HG03378 (cell line): Measurements from ENCODE around the gene DENND1A.
"Not testable (repeated sequence)": the region's sequence is repeated elsewhere in the genome, so short reads cannot be mapped to it uniquely, and the experiment has no call there.

Experiments used
- ATAC-seq: cut with Tn5 transposase; IDR thresholded peaks from one replicate; pipeline ENCODE4 v1.9.1; 2021; ENCODE audit warnings: mild to moderate bottlenecking, moderate library complexity; ENCODE audit not compliant: unreplicated experiment

Gene DENND1A

DNA sequence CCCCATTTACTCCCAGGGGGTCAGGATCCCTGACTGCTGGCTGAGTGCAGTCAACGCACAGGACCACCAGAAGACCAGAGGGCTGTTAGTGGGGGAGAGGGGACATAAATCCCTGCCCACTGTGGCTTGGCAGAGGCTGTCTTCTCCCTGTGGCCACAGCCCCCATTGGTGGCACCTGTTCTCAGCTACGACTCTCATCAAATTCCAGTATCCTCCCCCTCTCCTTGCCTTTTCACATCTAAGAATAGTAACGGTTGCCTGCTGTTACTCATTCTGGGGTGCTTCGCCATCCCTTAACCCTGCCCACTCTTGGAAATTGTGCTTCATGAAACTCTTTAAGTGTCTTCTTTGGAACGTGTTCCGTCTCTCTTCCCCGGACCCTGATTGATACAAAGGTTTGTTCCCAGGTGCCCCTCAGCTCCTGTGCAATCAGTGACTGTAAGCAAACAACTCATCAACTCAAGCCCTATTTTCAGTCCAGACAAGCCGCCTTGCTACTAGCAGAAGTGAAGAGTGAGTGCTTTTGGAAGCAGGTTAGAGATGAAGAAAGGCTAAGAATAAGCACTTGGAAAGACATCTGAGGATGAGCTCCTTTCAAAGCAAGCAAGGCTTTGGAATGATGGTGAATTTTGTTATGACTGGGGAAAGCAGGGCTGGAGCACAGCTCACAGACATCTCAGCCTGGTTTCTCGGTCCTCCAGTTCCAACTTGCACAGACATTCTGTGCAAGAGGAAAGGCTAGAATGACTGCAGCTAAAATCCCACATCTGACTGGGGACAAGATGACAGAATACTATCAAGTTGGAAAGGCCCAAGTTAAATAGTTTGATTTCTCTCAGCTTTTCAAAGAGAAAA is 22.9 kb upstream of the DENND1A start:
- no peak for ATAC-seq

DNA sequence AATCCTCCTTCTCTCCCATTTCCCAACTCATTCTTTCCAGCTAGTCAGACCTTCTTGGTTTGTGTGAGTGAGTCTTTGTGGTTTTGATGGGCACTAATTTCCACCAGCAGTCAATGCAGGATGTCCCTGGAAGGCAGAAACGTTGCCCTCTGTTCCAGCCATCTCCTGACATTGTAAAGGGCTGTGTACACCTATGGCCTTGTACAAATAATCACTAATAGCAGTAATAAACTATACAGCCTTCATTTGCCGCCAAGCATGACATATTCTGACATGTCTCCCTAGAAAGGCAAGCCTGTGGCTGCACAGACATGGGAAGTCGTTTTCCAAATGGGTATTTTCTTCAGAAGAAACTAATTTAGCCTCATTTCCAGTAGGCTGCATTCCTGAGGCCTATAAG is 18.4 kb upstream of the DENND1A start:
- ATAC-seq: no peak

DNA sequence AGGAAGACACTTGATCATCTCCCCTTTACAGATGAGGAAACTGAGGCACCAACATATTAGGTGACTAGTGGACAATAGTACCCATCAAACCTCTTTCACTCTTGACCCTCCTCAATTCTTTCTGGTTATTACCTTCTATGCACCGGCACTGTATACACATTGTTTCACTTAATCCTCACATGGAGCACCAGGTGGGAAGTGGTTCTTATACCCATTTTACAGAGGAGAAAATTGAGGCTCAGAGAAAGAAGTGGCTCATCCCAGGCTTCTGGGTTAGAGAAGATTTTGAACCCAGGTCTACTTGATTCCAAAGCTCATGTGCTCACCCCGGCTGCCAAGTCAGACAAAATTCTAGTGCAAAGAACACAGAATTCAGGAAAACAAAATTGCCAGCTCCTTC is 17.4 kb upstream of the DENND1A start:
- ATAC-seq: no peak

DNA sequence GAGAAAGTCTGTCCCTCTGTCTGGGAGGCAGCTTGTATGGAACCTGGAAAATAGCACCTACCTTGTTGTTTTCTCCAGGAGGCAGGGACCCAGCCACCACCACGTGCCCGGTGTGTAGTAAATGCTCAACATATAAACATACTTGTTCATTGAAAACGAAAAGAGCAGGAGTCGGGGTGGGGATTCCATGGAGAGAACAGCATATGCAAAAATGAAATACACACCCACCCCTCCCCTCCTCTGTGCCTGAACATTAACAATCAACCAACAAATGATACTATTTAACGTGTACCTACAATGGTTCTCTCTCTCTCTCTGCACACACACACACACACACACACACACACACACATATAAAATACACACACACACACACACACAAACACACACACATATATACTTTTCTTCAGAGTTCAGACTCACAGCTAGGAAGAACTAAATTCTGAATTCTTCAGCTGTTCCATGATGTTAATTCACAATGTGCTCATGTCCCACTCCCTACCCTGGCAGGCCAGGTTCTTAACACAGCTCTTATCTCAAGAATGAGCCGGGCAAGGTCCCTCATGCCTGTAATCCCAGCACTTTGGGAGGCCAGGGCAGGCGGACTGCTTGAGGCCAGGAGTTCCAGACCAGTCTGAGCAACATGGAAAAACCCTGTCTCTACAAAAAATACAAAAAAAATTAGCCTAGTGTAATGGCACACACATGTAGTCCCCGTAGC is 16.3 kb upstream of the DENND1A start:
- ATAC-seq: no peak

DNA sequence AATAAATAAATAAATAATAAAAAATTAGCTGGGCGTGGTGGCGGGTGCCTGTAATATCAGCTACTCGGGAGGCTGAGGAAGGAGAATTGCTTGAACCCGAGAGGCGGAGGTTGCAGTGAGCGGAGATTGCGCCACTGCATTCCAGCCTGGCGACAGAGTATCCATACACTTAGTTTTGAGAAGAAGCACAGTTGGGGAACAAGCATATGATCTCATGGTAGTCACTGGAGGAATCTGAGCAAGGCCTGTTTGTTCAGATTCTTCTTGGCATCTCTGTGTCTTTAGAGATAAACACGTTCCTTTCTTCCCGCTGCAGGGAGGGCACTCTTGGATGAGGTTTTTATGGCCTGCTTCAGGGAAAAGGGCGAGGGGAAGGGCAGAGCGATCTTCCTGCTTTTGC is 15.6 kb upstream of the DENND1A start:
- ATAC-seq: no peak

DNA sequence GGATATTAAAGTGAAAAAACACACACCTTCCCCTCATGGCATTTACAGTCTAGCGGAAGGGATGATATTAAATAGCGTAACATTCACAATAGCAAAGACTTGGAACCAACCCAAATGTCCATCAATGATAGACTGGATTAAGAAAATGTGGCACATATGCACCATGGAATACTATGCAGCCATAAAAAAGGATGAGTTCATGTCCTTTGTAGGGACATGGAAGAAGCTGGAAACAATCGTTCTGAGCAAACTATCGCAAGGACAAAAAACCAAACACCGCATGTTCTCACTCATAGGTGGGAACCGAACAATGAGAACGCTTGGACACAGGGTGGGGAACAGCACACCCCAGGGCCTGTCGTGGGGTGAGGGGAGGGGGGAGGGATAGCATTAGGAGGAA is 14.5 kb upstream of the DENND1A start:
- not testable (repeated sequence) for ATAC-seq

DNA sequence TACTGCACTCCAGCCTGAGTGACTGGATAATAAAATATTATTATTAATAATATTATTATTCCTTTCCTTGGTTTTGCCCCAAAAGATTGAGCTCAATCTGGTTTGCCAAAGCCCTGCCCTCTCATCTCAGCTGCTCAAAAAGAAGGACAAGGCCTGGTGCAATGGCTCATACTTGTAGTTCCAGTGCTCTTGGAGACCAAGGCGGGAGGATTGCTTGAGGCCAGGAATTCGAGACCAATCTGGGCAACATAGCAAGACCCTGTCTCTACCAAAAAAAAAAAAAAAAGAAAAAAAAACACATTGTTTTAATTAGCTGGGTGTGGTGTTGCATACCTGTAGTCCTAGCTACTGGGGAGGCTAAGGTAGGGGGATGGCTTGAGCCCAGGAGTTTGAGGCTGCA is 13.7 kb upstream of the DENND1A start:
- no peak for ATAC-seq

DNA sequence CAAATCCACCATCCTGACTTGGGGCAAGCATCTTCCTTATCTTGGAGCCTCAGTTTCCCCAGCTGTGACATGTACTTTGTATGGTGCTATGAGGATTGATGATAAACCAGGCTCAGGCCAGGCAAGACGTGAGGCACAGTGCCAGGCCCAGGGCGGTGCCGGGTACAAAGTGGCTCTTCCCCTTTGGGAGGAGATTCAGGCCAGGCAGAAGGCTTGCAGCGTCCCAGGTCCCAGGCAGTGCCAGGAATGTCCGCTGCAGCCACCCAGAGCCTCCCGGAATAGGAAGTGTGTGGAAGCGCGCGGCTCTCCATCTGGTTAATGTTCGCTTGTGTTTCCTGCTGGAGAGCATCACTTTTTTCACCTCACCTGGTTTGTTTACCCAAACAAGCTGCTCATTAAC is 12.6 kb upstream of the DENND1A start:
- no peak for ATAC-seq

DNA sequence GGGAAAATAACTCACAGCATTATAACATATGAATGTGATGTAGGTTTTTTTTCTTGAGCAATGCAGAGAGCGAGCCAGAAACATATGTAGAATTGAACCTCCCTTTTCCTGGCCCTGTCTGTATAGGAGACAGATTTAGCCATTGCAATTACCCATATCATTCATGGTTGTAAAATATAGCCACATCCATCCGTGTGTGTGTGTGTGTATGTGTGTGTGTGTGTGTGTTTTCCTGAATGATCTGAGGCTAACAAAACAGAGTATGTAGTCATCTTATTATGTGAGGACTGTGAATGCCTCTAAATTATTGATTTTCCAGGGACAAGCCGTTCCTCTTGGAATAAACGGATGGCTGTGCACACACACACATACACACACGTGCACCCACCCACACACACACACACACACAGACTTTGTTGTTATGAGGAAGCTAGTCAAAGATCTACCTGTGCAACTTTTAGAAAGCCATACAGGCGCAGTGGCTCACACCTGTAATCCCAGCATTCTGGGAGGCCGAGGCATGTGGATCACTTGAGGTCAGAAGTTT is 11.7 kb upstream of the DENND1A start:
- no peak for ATAC-seq

DNA sequence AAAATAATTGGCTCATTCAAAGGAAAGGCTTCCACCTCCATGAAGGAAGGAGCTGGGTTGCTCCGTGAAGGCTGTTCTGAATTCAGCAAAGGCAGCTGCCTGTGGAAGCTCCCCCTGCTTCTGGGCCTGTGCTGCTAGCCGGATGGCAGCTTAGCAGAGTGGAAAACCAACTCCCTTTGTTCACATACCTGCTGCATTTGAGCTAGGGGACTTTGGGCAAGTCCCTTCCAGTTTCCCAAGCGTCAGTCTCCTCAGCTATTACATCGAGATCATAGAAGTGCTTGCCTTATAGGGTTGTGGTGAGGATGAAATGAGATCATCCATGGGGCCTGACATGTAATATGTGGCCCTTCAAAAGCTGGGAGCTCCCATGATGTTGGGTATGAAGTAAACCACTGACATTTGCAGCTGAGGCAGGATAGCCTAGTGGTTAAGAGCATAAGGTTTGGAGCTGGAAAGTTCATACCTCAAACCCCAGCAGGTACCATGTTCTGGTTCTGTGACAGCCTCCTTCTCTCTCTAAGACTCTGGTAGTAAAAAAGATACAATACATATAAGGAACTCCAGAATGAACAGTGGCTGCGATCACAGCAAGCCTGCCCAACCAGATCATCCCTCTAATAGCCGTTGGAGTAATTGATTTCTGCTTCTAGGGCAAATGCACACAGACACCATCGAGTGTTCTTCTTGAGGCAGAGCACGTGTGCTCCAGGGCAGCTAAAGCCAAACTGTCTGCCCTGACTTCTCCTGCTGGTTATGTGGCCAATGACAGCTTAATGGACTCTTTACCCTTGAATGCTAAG is 11.0 kb upstream of the DENND1A start:
- no peak for ATAC-seq

DNA sequence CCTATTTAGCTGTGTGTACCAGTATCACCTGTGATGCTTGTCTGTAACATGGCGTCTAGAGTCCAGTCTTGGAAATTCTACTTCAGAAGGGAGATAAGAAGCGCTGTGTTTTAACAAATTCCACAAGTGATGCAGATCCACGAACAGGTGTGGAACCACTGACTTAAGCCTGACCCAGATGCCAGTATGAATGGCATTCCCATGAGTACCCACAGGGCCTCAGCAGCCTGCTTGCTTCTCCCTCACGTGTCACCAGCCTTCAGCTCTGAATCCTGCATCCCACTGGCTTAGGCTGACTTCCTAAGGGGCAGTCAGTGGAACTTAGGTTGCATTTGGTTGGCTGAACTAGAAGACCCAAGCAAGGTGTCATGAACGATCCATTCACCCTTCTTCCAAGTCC is 8.5 kb upstream of the DENND1A start:
- no peak for ATAC-seq

DNA sequence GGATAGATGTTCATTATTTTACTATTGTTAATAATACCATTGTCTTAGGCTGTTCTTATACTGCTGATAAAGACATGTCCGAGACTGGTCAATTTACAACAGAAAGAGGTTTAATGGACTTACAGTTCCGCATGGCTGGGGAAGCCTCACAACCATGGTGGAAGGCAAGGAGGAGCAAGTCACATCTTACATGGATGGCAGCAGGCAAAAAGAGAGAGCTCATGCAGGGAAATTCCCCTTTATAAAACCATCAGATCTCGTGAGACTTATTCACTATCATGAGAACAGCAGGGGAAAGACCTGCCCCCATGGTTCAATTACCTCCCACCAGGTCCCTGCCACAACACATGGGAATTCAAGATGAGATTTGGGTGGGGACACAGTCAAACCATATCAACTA is 6.6 kb upstream of the DENND1A start:
- ATAC-seq: not testable (repeated sequence)

DNA sequence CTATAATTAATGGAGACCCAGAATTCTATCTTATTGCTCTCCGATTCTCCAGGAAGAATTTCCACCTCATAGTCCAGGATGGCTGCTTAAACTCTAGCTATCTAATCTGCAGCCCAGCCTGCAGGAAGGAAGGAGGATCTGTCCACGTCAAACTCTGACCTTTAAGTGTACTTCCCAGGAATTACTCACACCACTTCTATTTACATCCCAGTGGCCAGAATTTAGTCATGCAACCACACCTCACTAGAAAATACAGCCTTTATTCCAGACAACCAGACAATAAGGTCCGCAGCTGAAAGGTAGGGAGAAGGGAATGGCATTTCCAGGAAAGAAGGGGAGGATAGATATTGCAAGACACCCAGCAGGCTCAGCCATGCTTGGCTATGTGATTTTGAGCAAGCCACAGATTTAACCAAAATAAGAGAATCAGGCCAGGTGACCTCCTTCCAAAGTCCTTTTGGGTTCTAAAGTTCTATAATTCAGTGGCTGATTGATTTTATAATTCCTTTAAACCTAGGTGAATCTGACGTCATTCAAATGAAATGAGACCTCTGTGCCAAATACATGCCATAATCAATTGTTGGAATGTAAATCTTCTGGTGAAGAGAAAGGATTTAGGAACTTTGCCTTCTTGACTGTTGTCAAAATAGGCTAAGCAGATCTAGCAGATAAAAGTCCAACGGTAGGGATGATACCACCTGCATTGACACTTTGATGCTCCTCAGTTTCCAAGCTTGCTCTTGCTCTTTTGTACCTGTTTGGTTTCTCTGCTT is 3.7 kb upstream of the DENND1A start:
- no peak for ATAC-seq

DNA sequence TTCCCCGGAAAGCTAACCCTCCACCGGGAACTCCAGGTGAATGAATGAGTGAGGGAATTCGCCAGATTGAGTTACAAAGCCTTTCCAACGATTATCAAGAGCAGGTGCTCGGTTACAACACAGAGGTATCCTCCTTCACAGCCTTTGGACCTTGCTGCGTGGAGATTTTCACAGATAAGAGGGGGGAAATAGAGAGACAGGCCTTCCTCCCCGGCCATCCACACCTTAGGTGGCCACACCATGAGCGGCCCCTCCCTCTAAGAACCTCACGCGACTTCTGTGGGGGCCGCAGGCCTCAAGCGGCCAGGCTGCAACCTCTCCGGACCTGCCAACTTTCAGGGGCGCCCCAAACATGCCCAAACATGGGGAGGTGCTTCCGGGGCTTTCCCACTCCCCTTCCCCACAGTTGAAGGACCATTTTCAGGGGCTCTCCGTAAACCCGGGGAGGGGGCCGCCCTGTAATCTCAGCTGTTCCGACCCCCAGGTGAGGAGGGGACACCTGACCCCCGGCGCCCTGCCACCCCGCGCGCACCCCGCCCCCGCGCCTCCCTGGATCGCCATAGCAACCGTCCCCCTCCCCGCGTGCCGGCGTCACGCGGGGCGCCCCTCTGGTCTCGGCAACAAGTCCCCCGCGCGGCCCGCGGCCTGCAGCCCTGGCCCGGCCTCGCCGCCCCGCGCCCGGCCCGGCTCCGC is 603 bp downstream of the DENND1A start:
- no peak for ATAC-seq

DNA sequence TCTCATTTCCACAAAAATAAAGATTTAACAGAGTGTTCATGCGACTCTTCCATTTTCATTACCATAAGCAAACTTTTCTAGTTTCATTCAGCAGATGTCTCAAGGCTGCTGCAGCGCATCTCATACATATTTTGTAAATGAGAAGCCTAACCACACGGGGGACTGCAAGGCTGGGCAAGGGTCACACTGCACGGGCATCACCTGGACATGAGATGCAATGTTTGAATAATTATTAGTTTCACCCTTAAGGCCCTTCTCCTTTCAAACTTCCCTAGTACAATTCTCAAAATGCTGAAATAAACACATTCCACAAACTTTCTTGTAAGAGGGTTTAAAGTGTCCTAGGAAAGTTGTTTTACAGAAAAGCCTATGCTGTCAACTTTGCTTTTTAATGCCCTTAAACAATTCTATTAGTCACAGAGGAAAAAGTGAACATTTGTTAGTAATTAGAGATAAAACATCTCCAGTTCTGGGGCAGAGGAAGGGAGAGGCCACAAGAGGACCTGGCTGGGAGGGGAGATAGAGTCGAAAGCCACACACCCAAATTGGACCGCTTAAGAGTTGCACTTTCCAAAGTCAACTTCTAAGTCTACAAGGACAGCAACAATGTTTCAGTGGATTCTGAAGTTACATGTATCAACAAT is 1.3 kb downstream of the DENND1A start:
- no peak for ATAC-seq

DNA sequence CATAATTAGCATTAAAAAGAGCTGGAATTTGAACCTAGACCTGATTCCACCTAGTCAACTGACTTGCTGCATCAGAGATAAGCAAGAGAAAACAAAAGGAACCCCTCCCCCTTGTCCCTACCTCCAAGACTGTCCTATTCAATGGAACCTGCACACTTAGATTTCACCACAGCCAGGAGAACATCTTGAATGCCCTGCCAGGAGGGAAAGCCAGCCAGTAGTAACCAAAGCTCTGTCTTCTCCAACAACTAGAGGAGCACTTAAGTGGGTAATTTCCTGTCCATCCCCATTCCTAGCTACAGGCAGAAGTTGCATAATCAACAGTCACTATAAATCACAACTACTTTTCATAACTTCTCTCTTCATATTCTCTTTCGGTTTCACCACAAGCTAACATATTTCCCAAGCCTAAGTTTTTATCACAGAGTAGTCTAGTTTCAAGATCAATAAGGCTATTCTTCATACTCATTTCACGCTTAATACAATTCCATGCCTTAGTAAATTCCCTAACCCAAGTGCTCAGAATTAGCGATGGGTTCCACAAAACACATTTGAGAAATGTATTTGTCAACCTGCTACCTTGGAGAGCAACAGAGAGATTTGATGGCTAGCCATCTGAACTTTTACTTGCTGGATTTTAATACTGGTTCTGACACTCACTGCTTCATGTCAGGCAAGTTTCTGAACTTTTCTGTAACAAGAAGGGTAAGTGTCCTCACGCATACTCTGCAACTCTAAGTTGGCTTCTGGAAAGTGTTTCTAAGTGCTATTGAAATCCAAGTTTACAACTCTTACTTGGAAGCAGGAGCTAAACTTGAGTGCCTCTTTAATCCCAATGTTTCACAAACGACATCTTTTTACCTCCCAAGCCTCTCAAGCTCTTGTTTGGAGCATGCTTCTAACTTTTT is 2.0 kb downstream of the DENND1A start:
- ATAC-seq: peak; percentile 30

DNA sequence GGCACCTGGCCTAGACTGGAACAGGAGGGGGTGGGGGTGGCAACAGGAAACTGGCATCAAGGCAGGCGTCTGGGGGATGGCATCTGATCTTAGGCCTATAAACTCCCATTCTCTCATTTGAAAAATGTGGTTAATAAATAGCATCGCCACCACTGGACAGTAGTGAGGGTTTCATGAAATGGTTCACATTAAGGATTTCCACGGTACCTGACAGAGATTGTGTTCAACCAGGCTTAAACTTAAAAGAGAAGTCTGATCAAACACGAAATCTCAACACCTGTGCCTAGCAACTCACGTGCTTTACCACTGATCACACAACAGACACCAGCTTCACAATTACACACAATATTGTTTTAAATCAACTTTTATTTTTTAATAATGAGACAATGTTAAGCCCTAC is 3.0 kb downstream of the DENND1A start:
- ATAC-seq: no peak

DNA sequence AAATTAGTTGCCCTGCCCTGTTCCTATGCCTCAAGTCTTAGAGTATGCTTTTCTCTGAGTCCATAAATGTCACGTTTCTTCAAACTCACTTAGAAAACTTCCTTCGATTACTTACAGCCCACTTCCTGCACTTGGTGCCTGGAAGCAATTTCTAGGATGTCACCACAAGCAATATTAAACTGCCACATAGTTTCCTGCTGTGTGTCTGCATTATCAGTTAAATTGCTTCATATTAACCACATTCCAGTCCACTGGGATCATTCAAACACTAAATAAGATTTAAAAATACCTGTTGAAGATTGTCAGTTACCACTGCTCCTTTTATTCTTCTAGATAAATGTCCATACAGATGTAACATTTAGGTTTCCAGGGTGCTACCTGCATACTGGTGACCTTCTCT is 4.1 kb downstream of the DENND1A start:
- no peak for ATAC-seq
